OCI-LY3 (cell line): Measurements from ENCODE around the gene AKT3.

Source experiments
- EZH2phosphoT487 ChIP-seq: fragments of 200-600 bp; shearing (Covaris generic); IDR thresholded peaks from 2 replicates; pipeline ENCODE4 v1.6.1; 2018; ENCODE audit warnings: antibody characterized with exemption, mixed run types, low read depth
- TF ChIP-seq, protein P1 (sequence below): fragments of 200-600, 300-600 bp; sonication (generic); IDR thresholded peaks from 2 replicates; pipeline ENCODE4 v1.5.1; 2014; ENCODE audit warnings: antibody characterized with exemption, low read length, low read depth

DNA sequence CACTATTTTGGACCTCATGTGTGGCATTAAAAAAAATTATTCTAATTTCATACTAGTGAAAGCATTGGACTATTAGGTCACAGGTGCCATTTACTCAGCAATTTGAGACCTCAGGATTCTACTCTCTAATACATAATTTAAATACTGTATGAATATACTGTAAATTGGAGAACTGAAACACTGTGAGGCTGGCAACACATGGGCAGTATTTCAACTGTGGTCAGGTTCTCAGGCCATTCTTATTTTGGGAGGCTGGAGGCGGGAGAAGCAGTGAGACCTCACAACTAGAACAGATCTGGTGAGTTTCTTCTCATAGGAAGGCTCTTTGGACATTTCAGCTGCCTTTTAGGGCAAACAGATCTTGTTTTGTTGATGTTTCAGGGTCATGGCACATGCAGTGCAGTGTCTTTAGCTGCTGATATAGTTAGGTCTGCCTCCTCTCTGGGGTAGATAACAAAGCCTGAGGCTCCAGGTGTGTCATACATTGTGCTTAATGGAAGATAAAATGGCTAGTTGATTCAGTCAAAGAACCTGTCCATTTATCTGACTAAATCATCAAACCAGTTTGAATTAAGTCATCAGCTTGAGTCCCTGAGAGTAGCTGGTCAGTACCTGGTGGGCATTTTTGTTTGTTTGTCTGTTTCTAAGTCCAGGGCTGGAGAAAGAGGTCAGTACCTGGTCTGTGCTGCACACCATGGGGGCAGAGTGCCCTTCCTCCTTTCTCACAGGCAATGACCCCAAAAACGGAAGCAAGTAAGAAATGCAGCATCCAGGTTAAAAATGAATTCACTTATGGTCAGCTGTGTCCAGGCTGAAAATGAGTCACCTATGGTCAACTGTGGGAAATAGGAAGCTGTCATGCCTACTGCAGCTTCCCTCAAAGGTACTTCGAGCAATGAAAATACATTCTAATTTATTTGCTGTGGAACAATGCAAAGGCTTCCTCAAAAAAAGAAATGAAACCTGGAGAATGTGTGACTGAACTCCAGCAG is 378.0 kb downstream of the AKT3 start:
- TF ChIP-seq, protein P1, sequence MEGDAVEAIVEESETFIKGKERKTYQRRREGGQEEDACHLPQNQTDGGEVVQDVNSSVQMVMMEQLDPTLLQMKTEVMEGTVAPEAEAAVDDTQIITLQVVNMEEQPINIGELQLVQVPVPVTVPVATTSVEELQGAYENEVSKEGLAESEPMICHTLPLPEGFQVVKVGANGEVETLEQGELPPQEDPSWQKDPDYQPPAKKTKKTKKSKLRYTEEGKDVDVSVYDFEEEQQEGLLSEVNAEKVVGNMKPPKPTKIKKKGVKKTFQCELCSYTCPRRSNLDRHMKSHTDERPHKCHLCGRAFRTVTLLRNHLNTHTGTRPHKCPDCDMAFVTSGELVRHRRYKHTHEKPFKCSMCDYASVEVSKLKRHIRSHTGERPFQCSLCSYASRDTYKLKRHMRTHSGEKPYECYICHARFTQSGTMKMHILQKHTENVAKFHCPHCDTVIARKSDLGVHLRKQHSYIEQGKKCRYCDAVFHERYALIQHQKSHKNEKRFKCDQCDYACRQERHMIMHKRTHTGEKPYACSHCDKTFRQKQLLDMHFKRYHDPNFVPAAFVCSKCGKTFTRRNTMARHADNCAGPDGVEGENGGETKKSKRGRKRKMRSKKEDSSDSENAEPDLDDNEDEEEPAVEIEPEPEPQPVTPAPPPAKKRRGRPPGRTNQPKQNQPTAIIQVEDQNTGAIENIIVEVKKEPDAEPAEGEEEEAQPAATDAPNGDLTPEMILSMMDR = no peak
- no peak for TF ChIP-seq EZH2phosphoT487
